IMR-90 (cell line): ENCODE data around the gene RNGTT. TPM values are rescaled to one million over a fixed set of nuclear protein-coding genes. Genes with fewer than 3 reads are reported as not detected.

Experiments used
- ATAC-seq: fragments of 200-7000 bp; cut with Tn5 transposase; 2 replicates; pipeline ENCODE4 v1.9.1; 2020; ENCODE audit warnings: low read depth, mild to moderate bottlenecking, moderate library complexity
- BruUV-seq: library from RNA; stranded (reverse); fragments of 400-500 nt; replicated peaks from 2 replicates; lab custom pipeline; 2021; lab: Mats Ljungman, UMichigan
- CTCF ChIA-PET: fragments of 300-600 bp; formaldehyde crosslinking; extraction: SDS; loops from one replicate; lab custom pipeline; 2021; ENCODE audit warnings: antibody characterized with exemption; lab: Yijun Ruan, JAX
- POLR2A ChIA-PET: fragments of 300-600 bp; sonication (Branson Sonifier 250); formaldehyde crosslinking; loops from one replicate; lab custom pipeline; 2022; ENCODE audit warnings: antibody characterized with exemption; ENCODE audit not compliant: unreplicated experiment; lab: Charles Lee
- DNase-seq: peaks from one replicate; pipeline ENCODE4 v3.0.0; 2013
- H2AFZ ChIP-seq: replicated peaks from 2 replicates; pipeline ENCODE3; 2013; ENCODE audit warnings: low read length, mild to moderate bottlenecking; ENCODE audit not compliant: poor library complexity
- H2AK5ac ChIP-seq: 2 replicates; pipeline ENCODE4 v1.6.1; 2013; ENCODE audit warnings: low read depth, low read length, inconsistent platforms
- H2AK9ac ChIP-seq: replicated peaks from 2 replicates; pipeline ENCODE3; 2013; ENCODE audit warnings: mild to moderate bottlenecking, low read depth, low read length, moderate library complexity; ENCODE audit not compliant: poor library complexity
- H2BK120ac ChIP-seq: 2 replicates; pipeline ENCODE4 v1.6.1; 2013; ENCODE audit warnings: low read depth, low read length, inconsistent platforms
- H2BK15ac ChIP-seq: 3 replicates; pipeline ENCODE4 v1.6.1; 2013; ENCODE audit warnings: low read depth, low read length, inconsistent platforms
- H2BK20ac ChIP-seq: 2 replicates; pipeline ENCODE4 v1.6.1; 2013; ENCODE audit warnings: low read depth, mild to moderate bottlenecking, inconsistent platforms, low read length, moderate library complexity
- H2BK5ac ChIP-seq: 2 replicates; pipeline ENCODE4 v1.6.1; 2013; ENCODE audit warnings: mild to moderate bottlenecking, low read depth, low read length, inconsistent platforms; ENCODE audit not compliant: poor library complexity, severe bottlenecking
- H3K14ac ChIP-seq: replicated peaks from 2 replicates; pipeline ENCODE4 v1.6.1; 2013; ENCODE audit warnings: low read depth, low read length, inconsistent platforms
- H3K18ac ChIP-seq: 2 replicates; pipeline ENCODE4 v1.6.1; 2013; ENCODE audit warnings: low read depth, low read length, control low read depth
- H3K23ac ChIP-seq: 2 replicates; pipeline ENCODE4 v1.6.1; 2013; ENCODE audit warnings: low read depth, low read length, inconsistent platforms
- H3K27ac ChIP-seq: 2 replicates; pipeline ENCODE4 v1.5.1; 2013; ENCODE audit warnings: mild to moderate bottlenecking, control low read depth, low read length; ENCODE audit not compliant: insufficient read depth
- H3K27me3 ChIP-seq: 2 replicates; pipeline ENCODE4 v1.6.1; 2013; ENCODE audit warnings: low read length; ENCODE audit not compliant: control insufficient read depth, insufficient read depth
- H3K36me3 ChIP-seq: 2 replicates; pipeline ENCODE4 v1.6.1; 2013; ENCODE audit warnings: low read length, mixed read lengths; ENCODE audit not compliant: control insufficient read depth, insufficient read depth
- H3K4ac ChIP-seq: 2 replicates; pipeline ENCODE4 v1.6.1; 2013; ENCODE audit warnings: low read depth, low read length, inconsistent platforms
- H3K4me1 ChIP-seq: 2 replicates; pipeline ENCODE4 v1.6.1; 2013; ENCODE audit warnings: low read length, mixed read lengths; ENCODE audit not compliant: control insufficient read depth, insufficient read depth
- H3K4me2 ChIP-seq: 2 replicates; pipeline ENCODE4 v1.6.1; 2013; ENCODE audit warnings: low read depth, mild to moderate bottlenecking, control low read depth, low read length, moderate library complexity
- H3K4me3 ChIP-seq: 2 replicates; pipeline ENCODE4 v1.5.1; 2013; ENCODE audit warnings: low read depth, mild to moderate bottlenecking, control low read depth, low read length, moderate library complexity; ENCODE audit not compliant: insufficient read depth
- H3K56ac ChIP-seq: 2 replicates; pipeline ENCODE4 v1.6.1; 2013; ENCODE audit warnings: low read length, inconsistent platforms; ENCODE audit not compliant: insufficient read depth; ENCODE audit errors: extremely low read depth
- H3K79me1 ChIP-seq, 2 experiments: 2 replicates each; pipeline ENCODE4 v1.6.1; 2013; ENCODE audit warnings: low read length in 2 of 2, inconsistent platforms in 1 of 2, low read depth in 1 of 2
- H3K9ac ChIP-seq: 2 replicates; pipeline ENCODE4 v1.6.1; 2013; ENCODE audit warnings: low read depth, low read length, control low read depth
- H3K9me1 ChIP-seq: 2 replicates; pipeline ENCODE4 v1.6.1; 2013; ENCODE audit warnings: low read length, inconsistent platforms; ENCODE audit not compliant: insufficient read depth
- H3K9me3 ChIP-seq: 2 replicates; pipeline ENCODE4 v1.6.1; 2013; ENCODE audit warnings: low read length; ENCODE audit not compliant: control insufficient read depth, insufficient read depth
- H4K20me1 ChIP-seq: 2 replicates; pipeline ENCODE4 v1.6.1; 2013; ENCODE audit warnings: low read length, inconsistent platforms; ENCODE audit not compliant: insufficient read depth
- H4K5ac ChIP-seq: 2 replicates; pipeline ENCODE4 v1.6.1; 2013; ENCODE audit warnings: mild to moderate bottlenecking, low read depth, low read length, control low read depth
- H4K8ac ChIP-seq, 2 experiments: 2 replicates each; pipeline ENCODE4 v1.6.1; 2013; ENCODE audit warnings: low read depth in 2 of 2, low read length in 2 of 2, control low read depth in 1 of 2, inconsistent platforms in 1 of 2
- H4K91ac ChIP-seq: 2 replicates; pipeline ENCODE4 v1.6.1; 2013; ENCODE audit warnings: low read depth, low read length, inconsistent platforms; ENCODE audit not compliant: insufficient read depth
- CEBPB ChIP-seq: IDR thresholded peaks from 2 replicates; pipeline ENCODE4 v1.6.1; 2012; ENCODE audit warnings: low read depth, low read length, improper control_type of control experiment
- CHD1 ChIP-seq: IDR thresholded peaks from 2 replicates; pipeline ENCODE4 v1.6.1; 2012; ENCODE audit warnings: low read depth, low read length, improper control_type of control experiment
- CTCF ChIP-seq: conservative IDR thresholded peaks from 2 replicates; pipeline ENCODE4 v1.5.1; 2012; ENCODE audit warnings: mild to moderate bottlenecking, low read depth, low read length, improper control_type of control experiment
- ELK1 ChIP-seq: fragments of 150-350 bp; IDR thresholded peaks from 2 replicates; pipeline ENCODE4 v1.6.1; 2016; ENCODE audit warnings: low read depth, mild to moderate bottlenecking, low read length, moderate library complexity, borderline replicate concordance
- FOS ChIP-seq: fragments of 150-350 bp; IDR thresholded peaks from 2 replicates; pipeline ENCODE4 v1.6.1; 2016; ENCODE audit warnings: low read depth, low read length
- MAFK ChIP-seq: IDR thresholded peaks from 2 replicates; pipeline ENCODE4 v1.6.1; 2012; ENCODE audit warnings: low read depth, low read length, improper control_type of control experiment
- MXI1 ChIP-seq: IDR thresholded peaks from 2 replicates; pipeline ENCODE4 v1.6.1; 2012; ENCODE audit warnings: low read depth, mild to moderate bottlenecking, low read length, moderate library complexity, borderline replicate concordance
- POLR2A ChIP-seq: IDR thresholded peaks from 2 replicates; pipeline ENCODE4 v1.6.1; 2012; ENCODE audit warnings: mild to moderate bottlenecking, low read depth, low read length
- RAD21 ChIP-seq: IDR thresholded peaks from 2 replicates; pipeline ENCODE4 v1.6.1; 2012; ENCODE audit warnings: low read length, improper control_type of control experiment
- RCOR1 ChIP-seq: IDR thresholded peaks from 2 replicates; pipeline ENCODE4 v1.6.1; 2012; ENCODE audit warnings: mild to moderate bottlenecking, low read length, improper control_type of control experiment; ENCODE audit not compliant: insufficient replicate concordance
- RFX5 ChIP-seq: IDR thresholded peaks from 2 replicates; pipeline ENCODE4 v1.8.0; 2012; ENCODE audit warnings: low read depth, mild to moderate bottlenecking, low read length, moderate library complexity
- SMC3 ChIP-seq: fragments of 150-350 bp; IDR thresholded peaks from 2 replicates; pipeline ENCODE4 v1.6.1; 2016; ENCODE audit warnings: low read depth, mild to moderate bottlenecking, antibody characterized with exemption, low read length, moderate library complexity
- USF2 ChIP-seq: fragments of 150-350 bp; IDR thresholded peaks from 2 replicates; pipeline ENCODE4 v1.6.1; 2017; ENCODE audit warnings: mild to moderate bottlenecking, antibody characterized with exemption, low read length, low read depth
- WGBS, 2 experiments: methylation state at CpG; one replicate each; pipeline versions ENCODE4 v1.1.5 to v1.1.7; 2013; ENCODE audit warnings: missing lambda C conversion rate in 2 of 2; ENCODE audit not compliant: insufficient read length in 1 of 2; ENCODE audit errors: extremely low coverage in 2 of 2; 5-methylcytosine and 5-hydroxymethylcytosine counted together
- dilution Hi-C: fragments of 300-500 bp; cut with HindIII; formaldehyde crosslinking; loops from one replicate; pipeline ENCODE4 v1.14.3; 2018; ENCODE audit warnings: low sequenced_read_pairs; ENCODE audit not compliant: unreplicated experiment
- in situ Hi-C: fragments of 300-500 bp; cut with MboI; formaldehyde crosslinking; loops from 3 replicates; pipeline ENCODE4 v1.14.3; 2019; ENCODE audit warnings: low sequenced_read_pairs, inconsistent platforms, mixed read lengths
- intact Hi-C: fragments of 100-400 bp; cut with micrococcal nuclease; formaldehyde crosslinking; loops from 2 replicates; pipeline ENCODE4 v1.10.0; 2022
- polyA plus RNA-seq, 3 experiments: library from polyadenylated mRNA; depleted of rRNA; stranded (reverse); fragments of >200 nt; gene quantifications; 2 replicates each; pipeline ENCODE4 v1.2.3, GENCODE V29; 2012; ENCODE audit warnings: low replicate concordance in 1 of 3
- total RNA-seq: library from RNA; depleted of rRNA; stranded (reverse); fragments of >200 nt; gene quantifications from 2 replicates; pipeline ENCODE4 v1.2.3, GENCODE V29; 2012

RNGTT gene
- total and polyA plus RNA-seq, 2 of the 4 experiments (the other 2 are of a cell fraction), result 5.4 to 21.7 TPM

- DNase-seq, result no peak
- no peak overlapping the region for H3K56ac ChIP-seq
Observed at GRCh38 chr6:88588938-88589337, 374.5 kb downstream of the RNGTT start.

More at GRCh38 chr6:88588938-88589337, 374.5 kb downstream of the RNGTT start:
- no peak overlapping the region for H3K14ac ChIP-seq
- H3K4me3 ChIP-seq, result no peak overlapping the region
- no peak for ATAC-seq
- intact Hi-C loops (no loop called here), dilution Hi-C loops (no loop called here), in situ Hi-C loops (no loop called here)
- no peak overlapping the region for H2BK120ac ChIP-seq
- no peaks in the 10 kb centered on the region for H4K20me1 ChIP-seq
- H3K36me3 ChIP-seq, result no peaks in the 10 kb centered on the region
- no peak overlapping the region for H3K9ac ChIP-seq
- BruUV-seq, result no TSS peak
- H2AK5ac ChIP-seq, result no peak overlapping the region
- no peak overlapping the region for H2BK20ac ChIP-seq
- H3K4me2 ChIP-seq, result no peak overlapping the region
- no peak overlapping the region for H3K4ac ChIP-seq
- ChIA-PET POLR2A (no interaction called here), CTCF (no interaction called here)
- peaks cover 18% of the 10 kb centered on the region for H3K27me3 ChIP-seq
- no peak overlapping the region for H3K23ac ChIP-seq
- no CpG with 5 or more reads among the region's 3 CpGs for WGBS, 2 experiments
- no peak overlapping the region for H4K91ac ChIP-seq
- TF ChIP-seq CEBPB (no peak), SMC3 (no peak), MXI1 (no peak), POLR2A (no peak), MAFK (no peak), ELK1 (no peak), RAD21 (no peak), RFX5 (no peak), CTCF (no peak), RCOR1 (no peak), USF2 (no peak), CHD1 (no peak), FOS (no peak)
- H2AK9ac ChIP-seq, result no peak overlapping the region
- H3K9me1 ChIP-seq, result no peaks in the 10 kb centered on the region
- H4K5ac ChIP-seq, result no peak overlapping the region
- H3K9me3 ChIP-seq, result no peaks in the 10 kb centered on the region
- H2BK15ac ChIP-seq, result no peak overlapping the region
- H4K8ac ChIP-seq, result no peak overlapping the region
- no peaks in the 10 kb centered on the region for H3K4me1 ChIP-seq
- H3K18ac ChIP-seq, result no peak overlapping the region
- no peaks in the 10 kb centered on the region for H3K79me1 ChIP-seq
- no peak overlapping the region for H2BK5ac ChIP-seq
- no peak overlapping the region for H2AFZ ChIP-seq
- no peak overlapping the region for H3K27ac ChIP-seq
